NCI-H2227 (cell line): Measurements from ENCODE around the gene MORC2.

Source experiments
- DNase-seq: peaks from one replicate; lab custom pipeline; 2025; ENCODE audit not compliant: unreplicated experiment; lab: John Stamatoyannopoulos, UW

MORC2 gene

GRCh38 chr22:30875481-30876215 lies 92.9 kb downstream of the MORC2 start:
- DNase-seq = no peak
